NCI-H1092 (cell line): ENCODE data around the gene ATP5F1B.
A peak's percentile ranks its signal among the peaks of the same experiment; 100 is the strongest.
"Not testable (repeated sequence)": the region's sequence is repeated elsewhere in the genome, so short reads cannot be mapped to it uniquely, and the experiment has no call there.

ENCODE experiments used
- DNase-seq: peaks from one replicate; lab custom pipeline; 2025; lab: John Stamatoyannopoulos, UW

The ATP5F1B gene

DNA sequence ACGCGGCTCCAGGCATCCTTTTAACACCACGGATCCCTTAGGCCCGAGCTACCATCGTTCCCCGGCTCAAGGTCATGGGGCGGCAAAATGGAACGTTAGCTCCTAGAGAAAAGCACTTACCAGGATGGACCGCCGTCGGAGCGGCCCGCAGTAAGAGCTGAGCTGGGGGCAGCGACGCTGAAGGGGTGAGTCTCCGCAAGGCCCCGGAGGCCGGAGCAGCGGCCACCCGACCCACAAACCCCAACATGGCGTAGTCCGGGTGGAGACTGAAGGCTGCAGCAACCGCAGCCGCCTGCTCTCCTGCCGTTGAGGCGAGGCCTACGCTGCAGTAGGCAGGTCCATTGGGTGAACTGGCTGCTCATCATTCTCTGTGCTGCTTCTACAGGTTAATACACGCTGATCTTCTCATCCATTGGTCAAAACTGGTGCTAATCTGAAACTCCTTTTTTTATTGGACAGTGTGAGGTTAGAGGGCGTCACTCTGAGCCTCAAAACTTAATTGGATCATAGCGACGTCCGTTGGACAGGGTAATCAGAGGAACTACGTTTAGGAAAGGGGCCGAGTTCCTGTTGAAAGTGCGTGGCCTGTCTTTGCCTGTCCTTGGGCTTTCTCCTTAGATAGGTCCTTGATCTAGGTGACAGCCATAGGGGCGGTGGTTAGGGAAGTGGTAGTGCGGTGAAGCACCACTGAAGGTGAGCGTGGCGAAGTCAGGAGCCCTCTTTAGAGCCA is at the start of gene ATP5F1B:
TSS of gene ATP5F1B (minus strand) at position 268 of the 730 bp plus-strand sequence. CDS start at position 247, 21 bp downstream.
- peak; percentile 96 for DNase-seq

DNA sequence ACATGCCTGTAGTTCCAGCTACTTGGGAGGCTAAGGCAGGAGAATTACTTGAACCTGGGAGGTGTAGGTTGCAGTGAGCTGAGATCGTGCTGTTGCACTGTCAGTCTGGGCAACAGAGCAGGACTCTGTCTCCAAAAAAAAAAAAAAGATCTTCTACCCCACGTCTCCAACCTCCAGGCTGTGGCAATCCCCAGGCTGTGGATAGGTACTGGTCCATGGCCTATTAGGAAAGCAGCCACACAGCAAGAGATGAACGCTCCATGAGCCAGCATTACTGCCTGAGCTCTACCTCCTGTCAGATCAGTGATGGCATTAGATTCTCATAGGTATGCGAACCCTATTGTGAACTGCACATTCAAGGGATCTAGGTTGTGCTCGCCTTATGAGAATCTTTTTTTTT is 48.4 kb upstream of the ATP5F1B start:
- DNase-seq, result no peak

DNA sequence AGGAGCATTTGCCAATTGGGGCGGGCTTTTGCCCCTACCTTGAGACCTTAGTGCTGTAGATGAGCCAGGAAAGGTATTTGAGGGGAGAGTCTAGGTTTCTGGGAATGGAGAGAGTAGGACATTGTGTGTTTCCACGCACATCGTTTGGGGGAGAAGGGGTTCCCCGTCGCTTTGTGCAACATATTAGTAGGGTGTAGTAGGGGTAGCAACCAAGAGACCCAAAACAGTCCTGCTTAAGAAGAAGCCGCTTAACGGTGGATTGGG is 43.0 kb upstream of the ATP5F1B start:
- no peak for DNase-seq

DNA sequence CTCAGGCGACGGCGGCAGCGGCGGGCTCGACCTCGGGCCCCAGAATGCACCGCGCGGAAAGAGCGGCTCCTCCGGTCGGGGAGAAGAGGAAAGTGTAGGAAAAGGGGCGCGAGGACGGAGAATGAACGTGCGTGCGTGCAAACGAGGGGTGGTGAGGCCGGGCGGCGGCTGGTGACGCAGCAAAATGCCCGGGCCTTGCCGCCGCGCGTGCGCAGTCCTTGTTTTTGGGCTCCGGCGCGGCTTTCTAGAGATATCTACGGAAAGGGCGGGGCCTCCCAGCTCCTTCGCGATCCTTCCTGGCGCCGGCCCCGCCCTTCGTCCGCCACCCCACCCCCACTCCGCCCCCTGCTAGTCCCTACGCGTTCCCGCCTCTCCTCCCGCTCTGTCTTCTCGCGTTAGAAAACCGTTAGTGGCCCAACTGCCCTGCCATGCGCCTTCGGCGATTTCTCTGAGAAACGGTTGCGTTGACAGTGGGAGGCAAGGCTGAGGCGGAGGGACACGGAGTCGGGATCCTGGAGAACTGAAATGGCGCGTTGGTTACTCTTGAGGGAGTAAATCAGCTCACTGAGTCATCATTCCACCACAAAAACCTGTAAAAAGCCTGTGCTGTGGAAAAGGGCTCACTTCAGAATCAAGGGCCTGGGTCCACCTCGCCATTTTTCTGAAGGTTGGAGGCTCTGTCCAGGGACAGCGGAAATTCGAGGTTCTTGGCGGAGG is 42.5 kb upstream of the ATP5F1B start, which contains the start of gene PTGES3:
TSS of gene PTGES3 (minus strand) at position 156 of the 717 bp plus-strand sequence. CDS start 285 bp downstream, outside the sequence.
- peak; percentile 94 for DNase-seq

DNA sequence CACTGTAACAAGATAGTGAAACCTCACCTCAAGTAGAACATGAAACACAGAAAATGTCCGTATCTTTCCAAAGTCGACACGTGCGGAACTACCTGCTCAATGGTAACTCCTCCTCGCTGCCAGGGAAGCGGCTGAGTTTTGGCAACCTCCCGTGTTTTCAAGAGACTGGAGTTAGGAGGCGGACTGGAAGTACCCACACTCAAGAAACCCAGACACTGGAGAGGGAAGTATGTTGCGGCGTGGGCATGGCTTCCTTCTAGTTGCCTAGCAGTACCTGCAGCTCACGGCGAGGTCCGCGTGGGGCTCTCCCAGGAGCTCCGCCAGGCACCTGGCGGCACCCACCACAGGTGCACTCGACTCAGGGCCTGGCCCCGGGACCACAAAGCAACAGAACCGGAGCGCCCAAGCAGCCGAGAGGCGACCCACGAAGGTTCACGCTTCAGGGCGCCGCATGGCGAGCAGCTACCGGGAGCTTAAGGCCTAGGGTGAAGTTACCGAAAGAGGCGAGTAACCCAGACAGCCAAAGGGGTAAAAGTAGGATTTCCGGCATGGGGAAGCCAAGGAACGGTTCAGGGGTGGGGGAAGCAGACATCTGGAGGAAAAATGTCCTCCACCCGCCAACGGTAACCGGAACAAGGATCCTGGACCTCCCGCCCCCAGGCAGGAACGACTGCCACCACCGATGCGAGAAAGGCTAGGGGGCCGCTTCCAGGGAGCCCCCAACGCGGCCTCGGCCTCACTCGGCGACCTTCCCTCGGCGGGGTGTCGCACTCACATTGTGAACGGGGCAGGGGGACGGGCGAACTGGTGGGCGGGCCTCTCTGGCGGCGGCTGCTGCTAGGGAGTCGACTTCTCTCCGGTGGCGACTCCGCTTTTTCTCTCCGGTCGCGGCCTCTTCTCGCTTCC is 41.7 kb upstream of the ATP5F1B start:
- DNase-seq, result no peak

DNA sequence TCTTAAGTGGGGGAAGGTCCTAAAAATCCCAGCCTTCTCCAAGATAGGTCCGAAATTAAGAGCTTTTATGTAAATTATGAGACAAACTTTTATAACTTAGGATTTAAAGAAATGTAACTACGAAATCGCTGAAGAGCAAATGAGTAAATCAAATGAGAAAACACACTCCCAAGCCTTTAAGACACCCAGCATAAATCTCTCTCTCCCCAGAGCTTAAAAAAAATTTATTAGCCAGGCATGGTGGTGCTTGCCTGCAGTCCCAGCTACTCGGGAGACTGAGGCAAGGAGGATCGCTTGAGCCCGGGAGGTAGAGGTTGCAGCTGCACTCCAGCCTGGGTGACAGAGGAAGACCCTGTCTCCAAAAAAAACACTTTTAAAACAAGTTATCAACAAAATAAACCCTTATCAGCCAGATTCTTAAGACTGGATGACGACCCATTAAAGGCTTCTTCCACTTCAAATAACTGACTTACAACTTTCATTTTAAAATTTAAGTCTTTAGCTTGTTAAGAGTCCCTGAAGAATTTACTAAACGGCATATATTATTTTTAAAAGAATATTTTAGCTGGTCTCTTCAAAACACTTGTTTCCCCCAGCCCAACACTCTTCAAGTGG is 39.1 kb upstream of the ATP5F1B start:
- no peak for DNase-seq

DNA sequence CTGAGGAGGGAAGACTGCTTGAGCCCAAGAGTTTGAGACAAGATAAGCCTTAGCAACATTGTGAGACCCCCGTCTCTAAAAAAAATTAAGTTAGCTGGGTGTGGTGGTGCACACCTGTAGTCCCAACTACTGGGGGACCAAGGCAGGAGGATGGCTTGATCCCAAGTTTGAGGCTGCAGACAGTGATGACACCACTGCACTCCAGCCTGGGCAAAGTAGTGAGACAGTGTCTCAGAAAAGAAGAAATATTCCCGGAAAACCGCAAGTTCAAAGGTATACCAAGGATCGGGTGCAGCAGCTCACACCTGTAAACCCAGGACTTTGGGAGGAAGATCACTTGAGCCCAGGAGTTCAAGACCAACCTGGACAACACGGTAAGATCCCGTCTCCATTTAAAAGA is 36.5 kb upstream of the ATP5F1B start:
- DNase-seq, result no peak

DNA sequence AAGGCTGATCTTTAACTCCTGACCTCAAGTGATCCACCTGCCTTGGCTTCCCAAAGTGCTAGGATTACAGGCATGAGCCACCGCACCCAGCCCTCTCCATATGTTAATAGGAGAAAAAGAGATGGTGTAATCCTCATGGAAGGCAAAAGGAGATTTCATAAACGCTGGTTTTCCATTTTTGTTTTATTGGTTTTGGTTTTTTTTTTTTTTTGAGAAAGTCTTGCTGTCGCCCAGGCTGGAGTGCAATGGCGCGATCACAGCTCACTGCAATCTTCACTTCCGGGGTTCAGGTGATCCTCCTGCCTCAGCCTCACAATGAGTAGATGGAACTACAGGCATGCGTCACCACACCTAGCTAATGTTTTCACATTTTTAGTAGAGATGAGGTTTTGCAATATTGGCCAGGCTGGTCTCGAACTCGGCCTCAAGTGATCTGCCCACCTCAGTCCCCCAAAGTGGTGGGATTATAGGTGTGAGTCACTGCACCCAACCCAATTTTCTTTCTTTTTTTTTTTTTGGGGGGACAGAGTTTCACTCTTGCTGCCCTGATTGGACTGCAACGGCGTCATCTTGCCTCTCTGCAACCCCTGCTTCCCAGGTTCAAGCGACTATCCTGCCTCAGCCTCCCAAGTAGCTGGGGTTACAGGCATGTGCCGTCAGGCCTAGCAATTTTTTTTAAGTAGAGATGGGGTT is 34.2 kb upstream of the ATP5F1B start:
- DNase-seq, result no peak

DNA sequence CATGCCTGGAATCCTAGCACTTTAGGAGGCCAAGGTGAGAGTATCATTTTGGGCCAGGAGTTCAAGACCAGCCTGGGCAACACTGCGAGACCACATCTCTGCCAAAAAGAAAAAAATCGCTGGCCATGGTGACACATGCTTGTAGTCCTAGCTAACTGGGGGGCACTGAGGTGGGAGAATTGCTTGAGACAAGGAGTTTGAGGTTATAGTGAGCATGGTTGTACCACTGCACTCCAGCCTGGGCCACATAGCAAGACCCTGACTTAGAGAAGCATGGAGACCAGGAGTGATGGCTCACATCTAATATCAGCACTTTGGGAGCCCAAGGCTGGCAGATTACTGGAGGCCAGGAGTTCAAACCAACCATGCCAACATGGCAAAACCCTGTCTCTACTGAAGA is 33.1 kb upstream of the ATP5F1B start:
- no peak for DNase-seq

DNA sequence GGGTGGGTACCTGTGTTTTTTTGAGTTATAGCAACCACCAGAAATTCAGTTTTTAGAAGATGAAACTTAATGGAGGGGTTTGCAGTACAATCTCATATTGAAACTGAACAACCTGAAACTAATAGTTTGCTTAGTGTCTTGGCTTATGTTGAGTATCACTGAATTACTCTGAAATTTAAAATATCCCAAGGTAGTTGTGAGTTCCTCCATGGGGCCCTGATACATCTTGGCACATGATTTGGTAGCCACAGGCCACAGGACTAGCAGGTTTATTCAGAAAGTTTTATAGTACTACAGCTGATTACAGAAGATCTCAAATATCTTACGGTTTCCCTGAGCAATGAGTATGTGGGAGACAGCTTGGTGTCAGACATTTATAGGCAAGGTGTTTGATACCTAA is 31.9 kb upstream of the ATP5F1B start:
- DNase-seq, result no peak

DNA sequence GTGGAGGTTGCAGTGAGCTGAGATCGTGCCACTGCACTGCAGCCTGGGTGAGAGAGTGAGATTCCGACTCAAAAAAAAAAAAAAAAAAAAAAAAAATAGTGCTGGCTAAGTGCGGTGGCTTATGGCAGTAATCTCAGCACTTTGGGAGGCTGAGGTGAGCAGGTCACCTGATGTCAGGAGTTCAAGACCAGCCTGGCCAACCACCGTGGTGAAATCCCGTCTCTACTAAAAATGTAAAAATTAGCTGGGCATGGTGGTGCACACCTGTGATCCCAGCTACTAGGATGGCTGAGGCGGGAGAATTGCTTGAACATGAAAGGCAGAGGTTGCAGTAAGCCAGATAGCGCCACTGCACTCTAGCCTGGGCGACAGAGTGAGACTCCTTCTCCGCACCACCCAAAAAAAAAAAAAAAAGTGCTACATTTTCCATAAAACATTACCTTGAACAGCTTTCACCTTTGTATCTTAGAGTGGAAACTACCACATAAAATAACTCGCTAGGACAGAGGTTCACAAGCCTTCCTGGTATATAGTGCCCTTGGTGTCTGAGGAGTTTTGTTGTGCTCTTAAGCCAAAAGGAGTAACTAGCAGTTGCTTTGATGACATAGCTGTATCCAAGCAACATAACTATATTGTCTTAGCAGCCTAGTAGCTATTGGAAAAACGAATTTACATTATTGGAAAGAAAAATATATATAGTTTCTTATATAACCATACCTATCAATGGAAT is 31.2 kb upstream of the ATP5F1B start:
- DNase-seq, result no peak

DNA sequence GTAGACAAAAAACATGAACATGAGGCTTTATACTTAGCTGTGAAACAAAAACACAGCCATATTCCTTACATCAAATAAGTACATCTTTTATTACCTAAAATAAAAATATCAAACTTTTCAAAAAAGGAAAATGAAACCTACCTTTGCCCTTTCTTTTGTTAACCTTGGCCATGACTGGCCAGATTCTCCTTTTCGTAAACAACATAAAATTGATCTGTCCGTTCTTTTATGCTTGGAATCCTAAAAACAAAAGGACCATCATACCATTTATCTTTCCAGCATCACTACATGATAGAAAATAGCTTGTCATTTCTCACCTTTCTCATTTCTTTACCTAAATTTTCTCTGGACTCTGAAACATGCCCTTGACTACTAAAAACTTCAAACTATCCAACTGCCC is 25.8 kb upstream of the ATP5F1B start:
- DNase-seq, result no peak

DNA sequence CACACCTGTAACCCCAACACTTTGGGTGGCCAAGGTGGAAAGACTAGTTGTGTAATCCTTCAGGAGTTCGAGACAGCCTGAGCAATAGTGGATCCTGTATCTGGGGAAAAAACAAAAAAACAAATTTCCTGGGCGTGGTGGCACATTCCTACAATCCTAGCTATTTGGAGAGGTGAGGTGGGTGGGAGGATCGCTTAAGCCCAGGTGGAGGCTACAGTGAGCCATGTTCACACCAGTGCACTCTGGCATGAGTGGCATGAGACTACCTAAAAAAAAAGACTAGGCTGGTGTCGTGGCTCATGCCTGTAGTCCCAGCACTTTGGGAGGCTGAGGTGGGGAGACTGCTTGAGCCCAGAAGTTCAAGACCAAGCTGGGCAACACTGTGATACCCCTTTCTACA is 25.1 kb upstream of the ATP5F1B start:
- DNase-seq, result no peak

DNA sequence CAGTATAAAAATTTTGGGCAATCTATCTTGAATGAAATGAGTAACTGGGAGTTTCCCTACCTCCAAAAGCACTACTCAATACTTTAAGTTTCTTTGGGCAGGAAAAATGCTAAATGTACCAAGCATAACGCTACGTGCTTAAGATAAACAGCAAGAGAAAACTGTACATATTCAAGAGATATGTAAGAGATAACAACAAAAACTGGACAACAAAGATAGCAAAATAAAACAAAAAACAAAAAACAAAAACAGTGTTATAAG is 22.3 kb upstream of the ATP5F1B start:
- DNase-seq, result no peak

DNA sequence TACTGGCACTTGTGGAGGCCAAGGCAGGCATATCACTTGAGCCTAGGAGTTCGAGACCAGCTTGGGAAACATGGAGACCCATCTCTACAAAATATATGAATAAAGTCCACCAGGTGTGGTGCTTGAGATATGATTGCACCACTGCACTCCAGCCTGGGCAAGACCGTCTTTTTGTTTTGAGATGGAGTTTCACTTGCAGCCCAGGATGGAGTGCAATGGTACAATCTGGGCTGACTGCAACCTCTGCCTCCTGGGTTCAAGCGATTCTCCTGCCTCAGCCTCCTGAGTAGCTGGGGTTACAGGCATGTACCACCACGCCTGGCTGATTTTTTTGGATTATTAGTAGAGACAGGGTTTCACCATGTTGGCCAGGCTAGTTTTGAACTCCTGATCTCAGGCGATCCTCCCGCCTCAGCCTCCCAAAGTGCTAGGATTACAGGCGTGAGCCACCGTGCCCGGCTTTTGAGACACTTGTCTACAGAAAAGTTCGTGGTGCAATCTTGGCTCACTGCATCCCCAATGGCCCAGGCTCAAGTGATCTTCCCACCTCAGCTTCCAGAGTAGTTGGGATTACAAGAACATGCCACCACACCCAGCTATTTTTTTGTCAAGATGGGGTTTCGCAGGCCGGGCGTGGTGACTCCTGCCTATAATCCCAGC is 16.3 kb upstream of the ATP5F1B start:
- no peak for DNase-seq

DNA sequence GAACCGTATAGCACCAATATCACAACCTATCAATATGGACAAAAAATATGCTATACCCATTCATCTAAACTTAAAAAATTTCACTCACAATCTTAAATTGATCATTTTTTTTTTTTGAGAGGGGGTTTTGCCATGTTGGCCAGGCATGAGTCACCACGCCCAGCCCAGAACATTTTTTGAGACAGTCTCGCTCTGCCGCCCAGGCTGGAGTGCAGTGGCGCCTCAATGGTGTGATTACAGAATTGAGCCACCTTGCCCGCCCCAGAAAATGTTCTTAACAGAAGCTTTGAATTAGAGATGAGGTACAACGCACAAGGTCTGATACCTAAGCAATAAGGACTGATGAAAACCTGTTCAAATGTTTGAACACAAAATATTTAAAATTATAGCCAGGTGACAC is 15.8 kb upstream of the ATP5F1B start:
- no peak for DNase-seq

DNA sequence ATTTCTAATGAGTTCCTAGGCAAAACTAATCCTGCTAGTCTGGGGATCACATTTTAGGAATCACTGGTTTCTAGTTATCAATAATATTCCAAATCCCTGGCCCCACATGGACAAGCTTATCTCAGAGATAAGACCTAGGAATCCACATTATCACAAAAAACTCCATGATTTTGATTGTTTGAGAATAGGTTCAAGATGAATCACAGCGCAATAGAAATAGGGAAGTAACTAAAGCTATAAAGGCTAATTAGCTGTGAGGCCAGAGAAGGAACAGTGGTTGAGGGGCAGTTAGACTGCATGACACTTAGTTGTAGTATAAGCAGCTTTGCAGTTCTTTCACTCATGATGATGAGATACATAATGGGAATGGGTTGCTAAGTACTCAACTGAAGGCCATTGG is 13.1 kb upstream of the ATP5F1B start:
- DNase-seq, result no peak

DNA sequence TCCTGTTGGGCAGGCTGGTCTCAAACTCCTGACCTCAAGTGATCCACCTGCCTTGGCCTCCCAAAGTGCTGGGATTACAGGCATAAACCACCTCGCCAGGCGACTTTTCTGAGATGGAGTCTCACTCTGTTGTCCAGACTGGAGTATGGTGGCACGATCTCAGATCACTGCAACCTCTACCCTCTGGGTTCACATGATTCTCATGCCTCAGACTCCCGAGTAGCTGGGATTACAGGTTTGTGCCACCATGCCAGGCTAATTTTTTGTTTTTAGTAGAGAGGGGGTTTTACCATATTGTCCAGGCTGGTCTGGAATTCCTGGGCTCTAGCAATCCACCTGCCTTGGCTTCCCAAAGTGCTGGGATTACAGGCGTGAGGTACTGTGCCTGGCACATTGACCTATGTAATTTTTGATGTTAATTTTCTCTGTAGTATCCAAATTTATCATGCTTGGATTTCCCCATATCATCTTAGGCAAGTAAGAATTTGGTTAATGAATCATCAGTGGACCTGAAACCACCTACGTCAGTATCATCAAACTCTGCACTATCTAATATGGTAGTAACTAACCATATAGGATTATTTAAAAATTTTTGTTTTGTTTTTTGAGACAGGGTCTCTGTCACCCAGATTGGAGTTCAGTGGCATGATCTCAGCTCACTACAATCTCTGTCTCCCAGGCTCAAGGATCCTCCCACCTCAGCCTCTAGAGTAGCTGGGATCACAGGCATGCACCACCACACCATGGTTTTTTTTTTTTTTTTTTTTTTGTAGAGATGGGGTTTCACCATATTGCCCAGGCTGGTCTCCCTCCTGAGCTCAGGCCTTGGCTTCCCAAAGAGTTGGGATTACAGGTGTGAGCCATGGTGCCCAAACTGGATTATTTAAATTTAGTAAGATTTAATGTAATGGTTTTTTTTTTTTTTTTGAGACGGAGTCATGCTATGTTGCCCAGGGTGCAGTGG is 11.9 kb upstream of the ATP5F1B start:
- no peak for DNase-seq

DNA sequence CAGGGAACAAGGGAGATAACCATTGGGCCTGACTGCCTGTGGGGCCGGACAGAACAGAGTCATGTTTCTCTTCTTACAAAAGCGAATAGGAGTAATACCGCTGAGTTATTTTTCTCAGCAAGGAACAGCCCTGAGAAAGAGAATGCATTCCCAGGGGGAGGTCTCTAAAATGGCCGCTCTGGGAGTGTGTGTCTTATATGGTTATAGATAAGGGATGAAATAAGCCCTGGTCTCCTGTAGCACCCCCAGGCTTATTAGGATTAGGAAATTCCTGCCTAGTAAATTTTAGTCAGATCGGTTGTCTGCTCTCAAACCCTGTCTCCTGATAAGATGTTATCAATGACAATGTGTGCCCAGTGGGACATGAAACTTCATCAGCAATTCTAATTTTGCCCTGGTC is 8.0 kb upstream of the ATP5F1B start:
- DNase-seq, result not testable (repeated sequence)

DNA sequence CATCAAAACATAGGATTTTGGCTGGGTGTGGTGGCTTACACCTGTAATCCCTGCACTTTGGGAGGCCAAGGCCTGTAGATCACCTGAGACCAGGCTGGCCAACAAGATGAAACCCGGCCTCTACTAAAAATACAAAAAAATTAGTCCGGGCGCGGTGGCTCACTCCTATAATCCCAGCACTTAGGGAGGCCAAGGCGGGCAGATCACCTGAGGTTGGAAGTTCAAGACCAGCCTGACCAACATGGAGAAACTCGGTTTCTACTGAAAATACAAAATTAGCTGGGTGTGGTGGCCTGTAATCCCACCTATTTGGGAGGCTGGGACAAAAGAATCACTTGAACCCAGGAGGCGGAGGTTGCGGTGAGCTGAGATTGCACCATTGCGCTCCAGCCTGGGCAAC is 2.2 kb upstream of the ATP5F1B start:
- DNase-seq, result not testable (repeated sequence)
